K562 (cell line): ENCODE results near the gene MACF1.

ENCODE experiments used
- EHMT2 ChIP-seq: fragments of 450-650 bp; IDR thresholded peaks from 2 replicates; pipeline ENCODE4 v1.6.1; 2018; ENCODE audit warnings: antibody characterized with exemption
- EZH2 ChIP-seq: IDR thresholded peaks from 2 replicates; pipeline ENCODE4 v1.6.1; 2012; ENCODE audit warnings: low read depth, mild to moderate bottlenecking, inconsistent platforms, low read length, borderline replicate concordance
- FOXA3 ChIP-seq, 2 experiments: fragments of 450-650 bp in 1 of 2; sonication (generic) in 1 of 2; formaldehyde crosslinking; IDR thresholded peaks in 1 of 2; conservative IDR thresholded peaks in 1 of 2; 2 replicates each; pipeline versions ENCODE4 v1.4.0 to v1.8.0; 2020 to 2022; ENCODE audit warnings: mild to moderate bottlenecking in 2 of 2, missing genetic modification reagents in 1 of 2
- HDAC2 ChIP-seq: fragments of 450-650 bp; IDR thresholded peaks from 2 replicates; pipeline ENCODE4 v1.6.1; 2016; ENCODE audit warnings: mild to moderate bottlenecking
- POLR2AphosphoS2 ChIP-seq: IDR thresholded peaks from 2 replicates; pipeline ENCODE4 v1.6.1; 2012; ENCODE audit warnings: low read length, improper control_type of control experiment
- SPI1 ChIP-seq: IDR thresholded peaks from 2 replicates; pipeline ENCODE4 v1.6.1; 2011; ENCODE audit warnings: low read depth, low read length, control low read depth, borderline replicate concordance
- ZNF124 ChIP-seq: sonication (generic); formaldehyde crosslinking; IDR thresholded peaks from 2 replicates; pipeline ENCODE4 v1.8.1; 2022; ENCODE audit warnings: missing genetic modification reagents
- TF ChIP-seq, protein P1 (sequence below), 3 experiments: IDR thresholded peaks in 2 of 3; conservative IDR thresholded peaks in 1 of 3; 2 replicates each; pipeline ENCODE4 v1.5.1; 2011 to 2012; ENCODE audit warnings: low read length in 3 of 3, mild to moderate bottlenecking in 3 of 3, control low read depth in 2 of 3, improper control_type of control experiment in 1 of 3, inconsistent platforms in 1 of 3, low read depth in 1 of 3, mixed read lengths in 1 of 3, moderate library complexity in 1 of 3; ENCODE audit not compliant: insufficient read depth in 2 of 3
- TF ChIP-seq, protein P2 (sequence below), 2 experiments: fragments of 450-650 bp; IDR thresholded peaks; 2 replicates each; pipeline ENCODE4 v1.6.1; 2016
- TF ChIP-seq, protein P3 (sequence below): fragments of 200-600 bp; sonication (generic); IDR thresholded peaks from one replicate; pipeline ENCODE4 v1.6.1; 2012; ENCODE audit warnings: mild to moderate bottlenecking, low read depth, low read length, inconsistent platforms

DNA sequence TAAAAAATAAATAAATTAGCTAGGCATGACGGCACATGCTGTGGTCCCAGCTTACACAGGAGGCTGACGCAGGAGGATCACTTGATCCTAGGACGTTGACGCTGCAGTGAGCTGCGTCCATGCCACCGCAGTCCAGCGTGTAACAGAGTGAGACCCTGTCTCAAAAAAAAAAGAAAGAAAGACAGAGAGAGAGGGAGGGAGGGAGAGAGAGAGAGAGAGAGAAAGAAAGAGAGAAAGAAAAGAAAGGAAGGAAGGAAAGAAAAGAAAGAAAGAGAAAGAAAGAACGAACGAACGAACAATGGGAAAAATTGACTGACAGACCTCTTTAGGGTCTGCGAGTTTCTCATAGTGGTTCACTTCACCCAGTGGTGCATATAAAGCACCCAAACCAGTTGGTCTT, 189.2 kb downstream of the MACF1 start:
- TF ChIP-seq, protein P1, sequence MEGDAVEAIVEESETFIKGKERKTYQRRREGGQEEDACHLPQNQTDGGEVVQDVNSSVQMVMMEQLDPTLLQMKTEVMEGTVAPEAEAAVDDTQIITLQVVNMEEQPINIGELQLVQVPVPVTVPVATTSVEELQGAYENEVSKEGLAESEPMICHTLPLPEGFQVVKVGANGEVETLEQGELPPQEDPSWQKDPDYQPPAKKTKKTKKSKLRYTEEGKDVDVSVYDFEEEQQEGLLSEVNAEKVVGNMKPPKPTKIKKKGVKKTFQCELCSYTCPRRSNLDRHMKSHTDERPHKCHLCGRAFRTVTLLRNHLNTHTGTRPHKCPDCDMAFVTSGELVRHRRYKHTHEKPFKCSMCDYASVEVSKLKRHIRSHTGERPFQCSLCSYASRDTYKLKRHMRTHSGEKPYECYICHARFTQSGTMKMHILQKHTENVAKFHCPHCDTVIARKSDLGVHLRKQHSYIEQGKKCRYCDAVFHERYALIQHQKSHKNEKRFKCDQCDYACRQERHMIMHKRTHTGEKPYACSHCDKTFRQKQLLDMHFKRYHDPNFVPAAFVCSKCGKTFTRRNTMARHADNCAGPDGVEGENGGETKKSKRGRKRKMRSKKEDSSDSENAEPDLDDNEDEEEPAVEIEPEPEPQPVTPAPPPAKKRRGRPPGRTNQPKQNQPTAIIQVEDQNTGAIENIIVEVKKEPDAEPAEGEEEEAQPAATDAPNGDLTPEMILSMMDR (IDR thresholded peaks at IDR 0.05 in 2 of 3, conservative IDR thresholded peaks at IDR 0.05 in 1 of 3; ENCODE audit: insufficient read depth in 2 of 3, low read depth in 1 of 3, low read length in 3 of 3): no peak
- TF ChIP-seq SPI1: no peak
- no peak for TF ChIP-seq FOXA3 (CRISPR knock-in tag; conservative IDR thresholded peaks at IDR 0.05 in 1 of 2, IDR thresholded peaks at IDR 0.05 in 1 of 2)
- no peak for TF ChIP-seq EZH2
- TF ChIP-seq ZNF124: no peak
- TF ChIP-seq, protein P2, sequence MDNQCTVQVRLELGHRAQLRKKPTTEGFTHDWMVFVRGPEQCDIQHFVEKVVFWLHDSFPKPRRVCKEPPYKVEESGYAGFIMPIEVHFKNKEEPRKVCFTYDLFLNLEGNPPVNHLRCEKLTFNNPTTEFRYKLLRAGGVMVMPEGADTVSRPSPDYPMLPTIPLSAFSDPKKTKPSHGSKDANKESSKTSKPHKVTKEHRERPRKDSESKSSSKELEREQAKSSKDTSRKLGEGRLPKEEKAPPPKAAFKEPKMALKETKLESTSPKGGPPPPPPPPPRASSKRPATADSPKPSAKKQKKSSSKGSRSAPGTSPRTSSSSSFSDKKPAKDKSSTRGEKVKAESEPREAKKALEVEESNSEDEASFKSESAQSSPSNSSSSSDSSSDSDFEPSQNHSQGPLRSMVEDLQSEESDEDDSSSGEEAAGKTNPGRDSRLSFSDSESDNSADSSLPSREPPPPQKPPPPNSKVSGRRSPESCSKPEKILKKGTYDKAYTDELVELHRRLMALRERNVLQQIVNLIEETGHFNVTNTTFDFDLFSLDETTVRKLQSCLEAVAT (IDR thresholded peaks at IDR 0.05): no peak
- TF ChIP-seq POLR2AphosphoS2: no peak
- no peak for TF ChIP-seq EHMT2
- TF ChIP-seq, protein P3, sequence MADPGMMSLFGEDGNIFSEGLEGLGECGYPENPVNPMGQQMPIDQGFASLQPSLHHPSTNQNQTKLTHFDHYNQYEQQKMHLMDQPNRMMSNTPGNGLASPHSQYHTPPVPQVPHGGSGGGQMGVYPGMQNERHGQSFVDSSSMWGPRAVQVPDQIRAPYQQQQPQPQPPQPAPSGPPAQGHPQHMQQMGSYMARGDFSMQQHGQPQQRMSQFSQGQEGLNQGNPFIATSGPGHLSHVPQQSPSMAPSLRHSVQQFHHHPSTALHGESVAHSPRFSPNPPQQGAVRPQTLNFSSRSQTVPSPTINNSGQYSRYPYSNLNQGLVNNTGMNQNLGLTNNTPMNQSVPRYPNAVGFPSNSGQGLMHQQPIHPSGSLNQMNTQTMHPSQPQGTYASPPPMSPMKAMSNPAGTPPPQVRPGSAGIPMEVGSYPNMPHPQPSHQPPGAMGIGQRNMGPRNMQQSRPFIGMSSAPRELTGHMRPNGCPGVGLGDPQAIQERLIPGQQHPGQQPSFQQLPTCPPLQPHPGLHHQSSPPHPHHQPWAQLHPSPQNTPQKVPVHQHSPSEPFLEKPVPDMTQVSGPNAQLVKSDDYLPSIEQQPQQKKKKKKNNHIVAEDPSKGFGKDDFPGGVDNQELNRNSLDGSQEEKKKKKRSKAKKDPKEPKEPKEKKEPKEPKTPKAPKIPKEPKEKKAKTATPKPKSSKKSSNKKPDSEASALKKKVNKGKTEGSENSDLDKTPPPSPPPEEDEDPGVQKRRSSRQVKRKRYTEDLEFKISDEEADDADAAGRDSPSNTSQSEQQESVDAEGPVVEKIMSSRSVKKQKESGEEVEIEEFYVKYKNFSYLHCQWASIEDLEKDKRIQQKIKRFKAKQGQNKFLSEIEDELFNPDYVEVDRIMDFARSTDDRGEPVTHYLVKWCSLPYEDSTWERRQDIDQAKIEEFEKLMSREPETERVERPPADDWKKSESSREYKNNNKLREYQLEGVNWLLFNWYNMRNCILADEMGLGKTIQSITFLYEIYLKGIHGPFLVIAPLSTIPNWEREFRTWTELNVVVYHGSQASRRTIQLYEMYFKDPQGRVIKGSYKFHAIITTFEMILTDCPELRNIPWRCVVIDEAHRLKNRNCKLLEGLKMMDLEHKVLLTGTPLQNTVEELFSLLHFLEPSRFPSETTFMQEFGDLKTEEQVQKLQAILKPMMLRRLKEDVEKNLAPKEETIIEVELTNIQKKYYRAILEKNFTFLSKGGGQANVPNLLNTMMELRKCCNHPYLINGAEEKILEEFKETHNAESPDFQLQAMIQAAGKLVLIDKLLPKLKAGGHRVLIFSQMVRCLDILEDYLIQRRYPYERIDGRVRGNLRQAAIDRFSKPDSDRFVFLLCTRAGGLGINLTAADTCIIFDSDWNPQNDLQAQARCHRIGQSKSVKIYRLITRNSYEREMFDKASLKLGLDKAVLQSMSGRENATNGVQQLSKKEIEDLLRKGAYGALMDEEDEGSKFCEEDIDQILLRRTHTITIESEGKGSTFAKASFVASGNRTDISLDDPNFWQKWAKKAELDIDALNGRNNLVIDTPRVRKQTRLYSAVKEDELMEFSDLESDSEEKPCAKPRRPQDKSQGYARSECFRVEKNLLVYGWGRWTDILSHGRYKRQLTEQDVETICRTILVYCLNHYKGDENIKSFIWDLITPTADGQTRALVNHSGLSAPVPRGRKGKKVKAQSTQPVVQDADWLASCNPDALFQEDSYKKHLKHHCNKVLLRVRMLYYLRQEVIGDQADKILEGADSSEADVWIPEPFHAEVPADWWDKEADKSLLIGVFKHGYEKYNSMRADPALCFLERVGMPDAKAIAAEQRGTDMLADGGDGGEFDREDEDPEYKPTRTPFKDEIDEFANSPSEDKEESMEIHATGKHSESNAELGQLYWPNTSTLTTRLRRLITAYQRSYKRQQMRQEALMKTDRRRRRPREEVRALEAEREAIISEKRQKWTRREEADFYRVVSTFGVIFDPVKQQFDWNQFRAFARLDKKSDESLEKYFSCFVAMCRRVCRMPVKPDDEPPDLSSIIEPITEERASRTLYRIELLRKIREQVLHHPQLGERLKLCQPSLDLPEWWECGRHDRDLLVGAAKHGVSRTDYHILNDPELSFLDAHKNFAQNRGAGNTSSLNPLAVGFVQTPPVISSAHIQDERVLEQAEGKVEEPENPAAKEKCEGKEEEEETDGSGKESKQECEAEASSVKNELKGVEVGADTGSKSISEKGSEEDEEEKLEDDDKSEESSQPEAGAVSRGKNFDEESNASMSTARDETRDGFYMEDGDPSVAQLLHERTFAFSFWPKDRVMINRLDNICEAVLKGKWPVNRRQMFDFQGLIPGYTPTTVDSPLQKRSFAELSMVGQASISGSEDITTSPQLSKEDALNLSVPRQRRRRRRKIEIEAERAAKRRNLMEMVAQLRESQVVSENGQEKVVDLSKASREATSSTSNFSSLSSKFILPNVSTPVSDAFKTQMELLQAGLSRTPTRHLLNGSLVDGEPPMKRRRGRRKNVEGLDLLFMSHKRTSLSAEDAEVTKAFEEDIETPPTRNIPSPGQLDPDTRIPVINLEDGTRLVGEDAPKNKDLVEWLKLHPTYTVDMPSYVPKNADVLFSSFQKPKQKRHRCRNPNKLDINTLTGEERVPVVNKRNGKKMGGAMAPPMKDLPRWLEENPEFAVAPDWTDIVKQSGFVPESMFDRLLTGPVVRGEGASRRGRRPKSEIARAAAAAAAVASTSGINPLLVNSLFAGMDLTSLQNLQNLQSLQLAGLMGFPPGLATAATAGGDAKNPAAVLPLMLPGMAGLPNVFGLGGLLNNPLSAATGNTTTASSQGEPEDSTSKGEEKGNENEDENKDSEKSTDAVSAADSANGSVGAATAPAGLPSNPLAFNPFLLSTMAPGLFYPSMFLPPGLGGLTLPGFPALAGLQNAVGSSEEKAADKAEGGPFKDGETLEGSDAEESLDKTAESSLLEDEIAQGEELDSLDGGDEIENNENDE: no peak
- TF ChIP-seq HDAC2: no peak
